ENCODE data around the gene TACC2.

TACC2 gene

GRCh38 chr10:122033224-122033926, 44.4 kb downstream of the TACC2 start:
- DNase-seq, result no peak

GRCh38 chr10:122034149-122034756, 45.3 kb downstream of the TACC2 start:
- DNase-seq, result no peak

GRCh38 chr10:122040786-122041185, 51.8 kb downstream of the TACC2 start:
- DNase-seq, result no peak

- no peak for DNase-seq
Measured at GRCh38 chr10:122042836-122043235, 53.9 kb downstream of the TACC2 start.

GRCh38 chr10:122044045-122044661, 55.2 kb downstream of the TACC2 start:
- no peak for DNase-seq

- no peak for DNase-seq
Measured at GRCh38 chr10:122044713-122045112, 55.8 kb downstream of the TACC2 start.

GRCh38 chr10:122045212-122045611, 56.2 kb downstream of the TACC2 start:
- DNase-seq, result no peak

GRCh38 chr10:122047560-122047959, 58.6 kb downstream of the TACC2 start:
- DNase-seq, result no peak

- no peak for DNase-seq
Measured at GRCh38 chr10:122049076-122049475, 60.1 kb downstream of the TACC2 start.

GRCh38 chr10:122050311-122050710, 61.3 kb downstream of the TACC2 start:
- no peak for DNase-seq

- DNase-seq, result no peak
Measured at GRCh38 chr10:122050811-122051210, 61.8 kb downstream of the TACC2 start.

- DNase-seq, result no peak
Measured at GRCh38 chr10:122051609-122052385, 62.8 kb downstream of the TACC2 start.

GRCh38 chr10:122052701-122053100, 63.7 kb downstream of the TACC2 start:
- DNase-seq, result no peak

GRCh38 chr10:122053314-122053713, 64.4 kb downstream of the TACC2 start:
- DNase-seq, result no peak

- no peak for DNase-seq
Measured at GRCh38 chr10:122054048-122055025, 65.4 kb downstream of the TACC2 start.

GRCh38 chr10:122055252-122055651, 66.3 kb downstream of the TACC2 start:
- no peak for DNase-seq

- no peak for DNase-seq
Measured at GRCh38 chr10:122056431-122057094, 67.6 kb downstream of the TACC2 start.

GRCh38 chr10:122057841-122058413, 69.0 kb downstream of the TACC2 start:
- DNase-seq, result no peak

- DNase-seq, result no peak
Measured at GRCh38 chr10:122060250-122060649, 71.3 kb downstream of the TACC2 start.

- no peak for DNase-seq
Measured at GRCh38 chr10:122062831-122063674, 74.1 kb downstream of the TACC2 start.
